GM23338 (cell line): ENCODE results near the gene RET. TPM values are rescaled to one million over a fixed set of nuclear protein-coding genes. Genes with fewer than 3 reads are reported as not detected.

ENCODE experiments used
- ATAC-seq: fragments of 200-7000 bp; cut with Tn5 transposase; 3 replicates; pipeline ENCODE4 v1.9.1; 2020
- DNase-seq: peaks from one replicate; pipeline ENCODE4 v3.0.0-alpha.2; 2015; ENCODE audit warnings: low spot score
- H2AFZ ChIP-seq: fragments of 200-600 bp; sonication (generic); 2 replicates; pipeline ENCODE4 v1.8.0; 2016; ENCODE audit warnings: antibody characterized with exemption, mild to moderate bottlenecking, moderate library complexity
- H3F3A ChIP-seq: fragments of 200-600 bp; sonication (generic); replicated peaks from 2 replicates; pipeline ENCODE4 v1.8.0; 2017; ENCODE audit warnings: antibody characterized with exemption, mixed run types, low read depth
- H3K27ac ChIP-seq: fragments of 200-600 bp; sonication (generic); 2 replicates; pipeline ENCODE4 v1.6.1; 2016; ENCODE audit warnings: low read depth
- H3K27me3 ChIP-seq: fragments of 200-600 bp; sonication (generic); 2 replicates; pipeline ENCODE4 v1.8.0; 2016; ENCODE audit warnings: mild to moderate bottlenecking, mixed run types, moderate library complexity; ENCODE audit not compliant: insufficient read depth
- H3K36me3 ChIP-seq: fragments of 200-600 bp; sonication (generic); 2 replicates; pipeline ENCODE4 v1.8.0; 2016; ENCODE audit warnings: mild to moderate bottlenecking; ENCODE audit not compliant: insufficient read depth
- H3K4me1 ChIP-seq: fragments of 200-600 bp; sonication (generic); 2 replicates; pipeline ENCODE4 v1.8.0; 2016; ENCODE audit warnings: mild to moderate bottlenecking, moderate library complexity; ENCODE audit not compliant: insufficient read depth
- H3K4me2 ChIP-seq: fragments of 200-600 bp; sonication (generic); 2 replicates; pipeline ENCODE4 v1.7.1; 2017; ENCODE audit warnings: mixed run types
- H3K4me3 ChIP-seq: fragments of 200-600 bp; sonication (generic); 2 replicates; pipeline ENCODE4 v1.6.1; 2016; ENCODE audit warnings: mixed run types
- H3K79me2 ChIP-seq: fragments of 200-600 bp; sonication (generic); replicated peaks from 2 replicates; pipeline ENCODE4 v1.8.0; 2017; ENCODE audit warnings: mild to moderate bottlenecking; ENCODE audit not compliant: insufficient read depth
- H3K9me2 ChIP-seq: fragments of 200-600 bp; sonication (generic); 2 replicates; pipeline ENCODE4 v1.8.0; 2017; ENCODE audit not compliant: insufficient read depth
- H4K20me1 ChIP-seq: fragments of 200-600 bp; sonication (generic); replicated peaks from 2 replicates; pipeline ENCODE4 v1.8.0; 2017; ENCODE audit warnings: mild to moderate bottlenecking; ENCODE audit not compliant: insufficient read depth
- H3K27ac Mint-ChIP-seq: 2 replicates; pipeline ENCODE4 v1.8.0; 2020; ENCODE audit warnings: inconsistent platforms, mild to moderate bottlenecking, moderate library complexity, mixed read lengths
- H3K27me3 Mint-ChIP-seq: 3 replicates; pipeline ENCODE4 v1.8.0; 2022; ENCODE audit warnings: low read depth, mild to moderate bottlenecking, moderate library complexity, mixed read lengths, inconsistent platforms; ENCODE audit not compliant: insufficient read depth, poor library complexity
- H3K36me3 Mint-ChIP-seq: 3 replicates; pipeline ENCODE4 v1.8.0; 2021; ENCODE audit warnings: low read depth, mild to moderate bottlenecking, inconsistent platforms, moderate library complexity, mixed read lengths
- H3K4me1 Mint-ChIP-seq: 3 replicates; pipeline ENCODE4 v1.8.0; 2020; ENCODE audit warnings: mild to moderate bottlenecking, inconsistent platforms, mixed read lengths
- H3K4me3 Mint-ChIP-seq: 3 replicates; pipeline ENCODE4 v1.8.0; 2021; ENCODE audit warnings: moderate library complexity, mild to moderate bottlenecking, inconsistent platforms, mixed read lengths
- H3K9me3 Mint-ChIP-seq: 3 replicates; pipeline ENCODE4 v1.8.0; 2020; ENCODE audit warnings: moderate library complexity, mild to moderate bottlenecking, inconsistent platforms, mixed read lengths
- CREB1 ChIP-seq: fragments of 250-450 bp; sonication (Bioruptor Pico); IDR thresholded peaks from 2 replicates; pipeline ENCODE4 v1.5.0; 2020; ENCODE audit warnings: low read depth, mild to moderate bottlenecking, moderate library complexity
- EZH2phosphoT487 ChIP-seq: fragments of 200-600 bp; sonication (generic); IDR thresholded peaks from one replicate; pipeline ENCODE4 v1.8.1; 2018; ENCODE audit warnings: antibody characterized with exemption; ENCODE audit not compliant: unreplicated experiment
- JUNB ChIP-seq: IDR thresholded peaks from one replicate; pipeline ENCODE4 v1.6.1; 2016; ENCODE audit warnings: antibody characterized with exemption; ENCODE audit not compliant: unreplicated experiment
- REST ChIP-seq: IDR thresholded peaks from one replicate; pipeline ENCODE4 v1.6.1; 2018; ENCODE audit warnings: antibody characterized with exemption; ENCODE audit not compliant: unreplicated experiment
- STAT1 ChIP-seq: IDR thresholded peaks from one replicate; pipeline ENCODE4 v1.6.1; 2016; ENCODE audit warnings: antibody characterized with exemption; ENCODE audit not compliant: unreplicated experiment
- ZNF462 ChIP-seq: fragments of 250-450 bp; sonication (Bioruptor Pico); IDR thresholded peaks from 2 replicates; pipeline ENCODE4 v1.5.0; 2020; ENCODE audit warnings: mild to moderate bottlenecking, moderate library complexity
- polyA plus RNA-seq: library from polyadenylated mRNA; unstranded; fragments of >200 nt; fragmentation: Nextera tagmentation; extraction: Ambion mirVana; gene quantifications from 2 replicates; pipeline ENCODE4 v1.2.1, GENCODE V29; 2016
- total RNA-seq: library from RNA; depleted of rRNA; stranded (reverse); fragments of >200 nt; shearing (Covaris generic); gene quantifications from 2 replicates; pipeline ENCODE4 v1.2.3, GENCODE V29; 2014

RET gene
- total and polyA plus RNA-seq, 2 experiments from 2014 or later, result 5.5 to 9.8 TPM

- H3K27ac ChIP-seq, result no peak overlapping the region
- no peaks in the 10 kb centered on the region for H4K20me1 ChIP-seq
- H3K27me3 ChIP-seq, result peaks cover 20% of the 10 kb centered on the region
- H3K79me2 ChIP-seq, result no peaks in the 10 kb centered on the region
- H3K4me2 ChIP-seq, result no peak overlapping the region
- no peak overlapping the region for H3K4me3 ChIP-seq
- H3K9me2 ChIP-seq, result no peaks in the 10 kb centered on the region
- Mint-ChIP-seq H3K4me3 (no peak overlapping the region), H3K27me3 (peaks cover 20% of the 10 kb centered on the region), H3K27ac (no peak overlapping the region), H3K9me3 (no peaks in the 10 kb centered on the region), H3K36me3 (no peaks in the 10 kb centered on the region), H3K4me1 (no peaks in the 10 kb centered on the region)
- no peaks in the 10 kb centered on the region for H3K4me1 ChIP-seq
- H3K36me3 ChIP-seq, result no peaks in the 10 kb centered on the region
- DNase-seq (no peak), ATAC-seq (no peak)
- no peaks in the 10 kb centered on the region for H3F3A ChIP-seq
- TF ChIP-seq STAT1, result no peak
- no peak for TF ChIP-seq EZH2phosphoT487
- TF ChIP-seq CREB1 (CRISPR knock-in tag), result no peak
- no peak for TF ChIP-seq JUNB
- no peak overlapping the region for H2AFZ ChIP-seq
These were observed 23.5 kb downstream of the RET start for GRCh38 chr10:43100366-43100765.

GRCh38 chr10:43102063-43102828 lies 25.4 kb downstream of the RET start:
- H2AFZ ChIP-seq, result no peak overlapping the region
- no peaks in the 10 kb centered on the region for H3K4me1 ChIP-seq
- no peak overlapping the region for H3K4me2 ChIP-seq
- H3K4me3 ChIP-seq, result no peak overlapping the region
- H4K20me1 ChIP-seq, result no peaks in the 10 kb centered on the region
- H3K36me3 ChIP-seq, result no peaks in the 10 kb centered on the region
- Mint-ChIP-seq H3K27me3 (peaks cover 26% of the 10 kb centered on the region), H3K9me3 (no peaks in the 10 kb centered on the region), H3K4me3 (no peak overlapping the region), H3K36me3 (no peaks in the 10 kb centered on the region), H3K4me1 (no peaks in the 10 kb centered on the region), H3K27ac (no peak overlapping the region)
- no peaks in the 10 kb centered on the region for H3K79me2 ChIP-seq
- no peaks in the 10 kb centered on the region for H3F3A ChIP-seq
- H3K27ac ChIP-seq, result no peak overlapping the region
- H3K27me3 ChIP-seq, result peaks cover 20% of the 10 kb centered on the region
- H3K9me2 ChIP-seq, result no peaks in the 10 kb centered on the region
- DNase-seq (no peak), ATAC-seq (no peak)
- TF ChIP-seq ZNF462 (CRISPR knock-in tag) (no peak), EZH2phosphoT487 (no peak), CREB1 (CRISPR knock-in tag) (no peak), REST (no peak)
